HepG2 (cell line): ENCODE measurements around the gene SDR39U1. TPM values are rescaled to one million over a fixed set of nuclear protein-coding genes. Genes with fewer than 3 reads are reported as not detected.

Experiments
- ARNTL ChIP-seq: sonication (generic); formaldehyde crosslinking; IDR thresholded peaks from 2 replicates; pipeline ENCODE4 v1.4.0; 2020; ENCODE audit warnings: mild to moderate bottlenecking, missing genetic modification reagents
- BCL6 ChIP-seq: IDR thresholded peaks from 2 replicates; pipeline ENCODE4 v1.6.1; 2016; ENCODE audit warnings: missing genetic modification reagents, missing compliant biosample characterization
- ELF4 ChIP-seq: sonication (generic); formaldehyde crosslinking; IDR thresholded peaks from 2 replicates; pipeline ENCODE4 v1.5.0; 2020; ENCODE audit warnings: missing genetic modification reagents, mild to moderate bottlenecking, moderate library complexity, borderline replicate concordance
- FOXO4 ChIP-seq: sonication (generic); formaldehyde crosslinking; conservative IDR thresholded peaks from 2 replicates; pipeline ENCODE4 v1.8.1; 2023; ENCODE audit warnings: missing genetic modification reagents
- GTF3A ChIP-seq: sonication (generic); formaldehyde crosslinking; conservative IDR thresholded peaks from 2 replicates; pipeline ENCODE4 v1.4.0; 2020; ENCODE audit warnings: mild to moderate bottlenecking, missing genetic modification reagents
- HMG20A ChIP-seq: IDR thresholded peaks from 2 replicates; pipeline ENCODE4 v1.6.1; 2016; ENCODE audit warnings: borderline replicate concordance
- HNRNPUL1 ChIP-seq: fragments of 200-400 bp; formaldehyde crosslinking; IDR thresholded peaks from 2 replicates; pipeline ENCODE4 v1.6.1; 2017; ENCODE audit warnings: low read depth, mild to moderate bottlenecking, low read length, moderate library complexity
- LCORL ChIP-seq, 2 experiments: fragments of 450-650 bp in 1 of 2; sonication (generic) in 1 of 2; formaldehyde crosslinking in 1 of 2; IDR thresholded peaks; 2 replicates each; pipeline versions ENCODE4 v1.5.0 to v1.6.1; 2017 to 2020; ENCODE audit warnings: antibody characterized with exemption in 1 of 2, missing genetic modification reagents in 1 of 2
- MBD4 ChIP-seq: IDR thresholded peaks from 2 replicates; pipeline ENCODE4 v1.6.1; 2012; ENCODE audit warnings: low read length, inconsistent platforms, borderline replicate concordance
- MYPOP ChIP-seq: sonication (generic); formaldehyde crosslinking; IDR thresholded peaks from 2 replicates; pipeline ENCODE4 v1.8.1; 2023; ENCODE audit warnings: mild to moderate bottlenecking, moderate library complexity, missing genetic modification reagents
- NFYB ChIP-seq: sonication (generic); formaldehyde crosslinking; IDR thresholded peaks from 2 replicates; pipeline ENCODE4 v1.4.0; 2020; ENCODE audit warnings: missing genetic modification reagents
- NR2F1 ChIP-seq, 2 experiments: fragments of 450-650 bp in 1 of 2; formaldehyde crosslinking in 1 of 2; IDR thresholded peaks; 2 replicates each; pipeline versions ENCODE4 v1.5.0 to v1.6.1; 2016 to 2020; ENCODE audit warnings: mild to moderate bottlenecking in 1 of 2, missing compliant biosample characterization in 1 of 2, missing genetic modification reagents in 1 of 2, moderate library complexity in 1 of 2
- SMAD1 ChIP-seq: sonication (generic); formaldehyde crosslinking; IDR thresholded peaks from 2 replicates; pipeline ENCODE4 v1.4.0; 2020; ENCODE audit warnings: missing genetic modification reagents, low read depth, mild to moderate bottlenecking, borderline replicate concordance
- SP2 ChIP-seq: sonication (generic); formaldehyde crosslinking; IDR thresholded peaks from 2 replicates; pipeline ENCODE4 v1.5.1; 2020; ENCODE audit warnings: mild to moderate bottlenecking, missing genetic modification reagents
- SSRP1 ChIP-seq: IDR thresholded peaks from 2 replicates; pipeline ENCODE4 v1.6.1; 2016; ENCODE audit warnings: control low read depth
- TBP ChIP-seq: sonication (generic); formaldehyde crosslinking; IDR thresholded peaks from 2 replicates; pipeline ENCODE4 v1.5.0; 2020; ENCODE audit warnings: missing genetic modification reagents
- THAP8 ChIP-seq: sonication (generic); formaldehyde crosslinking; IDR thresholded peaks from 2 replicates; pipeline ENCODE4 v1.5.1; 2020; ENCODE audit warnings: missing genetic modification reagents, mild to moderate bottlenecking, borderline replicate concordance
- U2AF1 ChIP-seq: fragments of 200-400 bp; formaldehyde crosslinking; optimal IDR thresholded peaks from 2 replicates; pipeline ENCODE3; 2017; ENCODE audit warnings: mild to moderate bottlenecking, low read depth, low read length
- ZBTB2 ChIP-seq: sonication (generic); formaldehyde crosslinking; IDR thresholded peaks from 2 replicates; pipeline ENCODE4 v1.8.0; 2022; ENCODE audit warnings: low read depth, missing genetic modification reagents
- ZKSCAN8 ChIP-seq: IDR thresholded peaks from 2 replicates; pipeline ENCODE4 v1.6.1; 2016; ENCODE audit warnings: borderline replicate concordance, missing genetic modification reagents, missing compliant biosample characterization
- ZNF234 ChIP-seq: sonication (generic); formaldehyde crosslinking; conservative IDR thresholded peaks from 2 replicates; pipeline ENCODE4 v1.5.1; 2020; ENCODE audit warnings: mild to moderate bottlenecking, missing genetic modification reagents
- ZNF260 ChIP-seq: sonication (generic); formaldehyde crosslinking; IDR thresholded peaks from 2 replicates; pipeline ENCODE4 v1.4.0; 2020; ENCODE audit warnings: missing genetic modification reagents, low read depth, mild to moderate bottlenecking, borderline replicate concordance
- ZNF354B ChIP-seq: sonication (generic); formaldehyde crosslinking; IDR thresholded peaks from 2 replicates; pipeline ENCODE4 v1.8.0; 2022; ENCODE audit warnings: mild to moderate bottlenecking, missing genetic modification reagents
- ZNF577 ChIP-seq: sonication (generic); formaldehyde crosslinking; IDR thresholded peaks from 2 replicates; pipeline ENCODE4 v1.4.0; 2020; ENCODE audit warnings: mild to moderate bottlenecking, low read depth, missing genetic modification reagents, borderline replicate concordance
- ZNF615 ChIP-seq: sonication (generic); formaldehyde crosslinking; IDR thresholded peaks from 2 replicates; pipeline ENCODE4 v1.5.0; 2020; ENCODE audit warnings: mild to moderate bottlenecking, missing genetic modification reagents, borderline replicate concordance
- ZNF878 ChIP-seq: sonication (generic); formaldehyde crosslinking; IDR thresholded peaks from 2 replicates; pipeline ENCODE4 v1.8.1; 2023; ENCODE audit warnings: mild to moderate bottlenecking, missing genetic modification reagents, moderate library complexity
- polyA plus RNA-seq, 8 experiments: library from polyadenylated mRNA; depleted of rRNA in 3 of 8; stranded (reverse) in 7 of 8; unstranded in 1 of 8; fragments of >200 nt; fragmentation: Illumina TruSeq in 4 of 8; extraction: Trizol in 4 of 8; gene quantifications; 2 replicates each; pipeline versions ENCODE4 v1.2.1 to v1.2.3, GENCODE V29; 2011 to 2016; ENCODE audit warnings: low read depth in 4 of 8, missing spikeins in 1 of 8, mixed read lengths in 1 of 8; ENCODE audit not compliant: insufficient read depth in 1 of 8
- total RNA-seq, 5 experiments: library from RNA; depleted of rRNA; stranded (reverse); fragments of >200 nt; fragmentation: Illumina TruSeq; extraction: Trizol; gene quantifications; 2 replicates each; pipeline ENCODE4 v1.2.3, GENCODE V29; 2016; ENCODE audit warnings: low read depth in 1 of 5

SDR39U1 gene
- total and polyA plus RNA-seq, 2 of the 13 experiments (the other 11 are each of a cell fraction or from before 2014, with no cell fraction given), result 34.4 to 129 TPM

- TF ChIP-seq LCORL (IDR thresholded peaks at IDR 0.05) (no peak), LCORL (CRISPR knock-in tag; IDR thresholded peaks at IDR 0.05) (no peak), ZBTB2 (CRISPR knock-in tag) (no peak), MBD4 (no peak), MYPOP (CRISPR knock-in tag) (no peak), ELF4 (CRISPR knock-in tag) (no peak), ZKSCAN8 (no peak), ZNF260 (CRISPR knock-in tag) (no peak), NFYB (no peak), SMAD1 (peak; percentile 99), THAP8 (CRISPR knock-in tag) (no peak), ZNF234 (CRISPR knock-in tag) (no peak), U2AF1 (no peak), ZNF354B (no peak), ZNF615 (CRISPR knock-in tag) (no peak), SSRP1 (CRISPR knock-in tag) (no peak), TBP (no peak), ZNF878 (CRISPR knock-in tag) (no peak), FOXO4 (CRISPR knock-in tag) (no peak), ARNTL (no peak; the same call in 1 of the 2 replicates), HMG20A (no peak), HNRNPUL1 (no peak), ZNF577 (no peak), SP2 (no peak), NR2F1 (CRISPR knock-in tag; IDR thresholded peaks at IDR 0.05) (no peak), GTF3A (CRISPR knock-in tag) (no peak), BCL6 (no peak; the same call in 1 of the 2 replicates)
These were observed 14.8 kb downstream of the SDR39U1 start (continued) for GRCh38 chr14:24427537-24428508.
